Activated CD8-positive, alpha-beta memory T cell treated with anti-CD3 and anti-CD28 coated beads, Interleukin-2, amount 50 U/mL, for 24 hours (primary cell): ENCODE results near the gene SNX30.

Experiments
- DNase-seq: peaks from one replicate; pipeline ENCODE4 v3.0.0-alpha.2; 2020; ENCODE audit errors: extremely low read depth

SNX30 gene

DNA sequence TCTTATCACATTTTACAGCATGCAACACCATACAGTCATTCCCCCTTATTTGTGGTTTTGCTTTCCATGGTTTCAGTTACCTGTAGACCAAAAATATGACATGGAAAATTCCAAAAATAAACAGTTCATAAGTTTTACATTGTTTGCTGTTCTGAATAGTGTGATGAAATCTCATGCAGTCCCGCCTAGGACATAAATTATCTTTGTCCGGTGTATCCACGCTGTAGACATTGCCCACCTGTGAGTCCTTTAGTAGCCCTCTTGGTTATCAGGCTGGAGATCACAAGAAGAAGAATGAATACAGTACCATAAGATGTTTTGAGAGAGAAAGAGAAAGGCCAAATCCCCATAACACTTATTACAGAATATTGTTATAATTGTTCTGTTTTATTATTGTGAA, 72.1 kb downstream of the SNX30 start:
- no peak for DNase-seq

GRCh38 chr9:112823257-112823656, 72.7 kb downstream of the SNX30 start:
- no peak for DNase-seq

DNA sequence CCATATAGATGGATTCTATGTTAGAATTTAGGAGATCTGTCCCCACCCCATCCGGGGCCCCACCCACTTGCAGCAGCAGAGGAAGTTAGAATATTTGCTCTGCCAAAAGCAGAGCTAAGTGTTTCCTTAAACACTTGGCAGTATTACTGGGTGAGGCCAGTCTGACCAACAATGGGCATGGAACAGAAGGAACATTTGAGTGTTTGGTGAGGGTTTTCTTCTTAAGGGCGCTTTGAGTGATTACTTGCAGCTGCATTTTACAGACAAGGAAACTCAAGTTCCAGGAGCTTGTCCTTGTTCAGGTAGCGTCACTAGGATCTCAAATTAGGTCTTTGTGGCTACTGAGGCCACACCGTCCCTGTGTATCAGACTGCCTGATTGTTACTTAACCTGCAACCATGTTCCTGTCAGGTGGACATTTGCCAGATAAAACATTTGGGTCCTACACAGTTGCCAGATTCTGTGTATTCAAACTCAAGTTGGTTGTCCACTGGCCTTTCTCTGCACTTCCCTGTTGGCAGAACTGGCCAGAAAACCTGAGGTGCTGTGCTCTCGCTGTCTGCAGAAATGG, 80.8 kb downstream of the SNX30 start:
- no peak for DNase-seq

DNA sequence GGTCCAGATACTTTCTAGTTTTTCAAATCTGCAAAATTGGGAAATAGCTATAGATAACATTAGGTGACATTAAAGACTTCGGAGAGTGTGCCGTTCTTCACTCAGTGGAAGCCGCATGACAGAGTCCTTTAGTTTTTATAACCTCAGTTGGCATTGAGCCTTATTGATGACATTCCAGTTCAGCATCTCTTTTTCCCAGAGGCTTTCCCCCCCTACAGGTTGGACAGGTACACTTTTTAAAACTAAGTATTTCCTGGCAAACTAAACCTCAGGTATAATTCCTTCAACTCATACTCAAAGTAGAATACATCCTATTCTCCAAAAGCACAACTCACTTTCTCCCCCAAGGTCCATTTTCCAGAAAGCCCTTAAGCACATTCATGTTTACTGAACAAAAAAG, 81.4 kb downstream of the SNX30 start:
- no peak for DNase-seq

DNA sequence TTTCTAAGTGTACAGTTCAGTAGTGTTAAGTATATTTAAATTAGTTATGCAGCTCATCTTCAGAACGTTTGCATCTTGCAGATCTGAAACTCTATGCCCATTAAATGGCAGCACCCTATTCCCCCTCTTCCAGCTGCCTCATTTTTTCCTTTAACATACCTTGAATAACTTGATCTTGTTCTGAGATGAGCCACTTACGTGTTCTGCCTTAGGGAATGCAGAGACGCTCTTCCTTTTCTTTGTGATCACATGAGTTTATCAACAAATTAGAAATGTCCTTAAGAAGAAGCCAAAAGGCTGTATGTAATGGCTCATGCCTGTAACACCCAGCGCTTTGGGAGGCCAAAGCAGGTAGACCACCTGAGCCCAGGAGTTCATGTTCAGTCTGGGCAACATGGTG, 82.5 kb downstream of the SNX30 start:
- no peak for DNase-seq

DNA sequence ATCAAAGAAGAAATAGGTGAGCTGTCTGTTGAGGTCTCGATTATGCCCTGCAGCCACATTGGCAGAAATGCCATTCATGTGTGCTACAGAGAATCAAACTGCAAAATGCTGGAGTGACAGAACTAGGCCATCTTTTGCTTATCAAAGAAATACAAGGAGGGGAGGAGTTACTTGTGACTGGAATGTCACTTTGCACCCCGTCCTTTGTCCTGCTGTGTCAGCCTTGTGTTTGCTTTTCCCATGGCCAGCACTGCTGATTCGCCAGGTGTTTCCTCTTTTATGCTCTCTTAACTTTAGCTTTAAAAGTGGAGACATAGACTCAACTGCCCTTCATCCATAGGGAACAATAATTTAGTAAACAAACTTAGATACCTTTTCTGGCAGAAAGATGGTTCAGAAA, 85.8 kb downstream of the SNX30 start:
- DNase-seq, result no peak

GRCh38 chr9:112838342-112838741, 87.8 kb downstream of the SNX30 start:
- DNase-seq, result no peak

DNA sequence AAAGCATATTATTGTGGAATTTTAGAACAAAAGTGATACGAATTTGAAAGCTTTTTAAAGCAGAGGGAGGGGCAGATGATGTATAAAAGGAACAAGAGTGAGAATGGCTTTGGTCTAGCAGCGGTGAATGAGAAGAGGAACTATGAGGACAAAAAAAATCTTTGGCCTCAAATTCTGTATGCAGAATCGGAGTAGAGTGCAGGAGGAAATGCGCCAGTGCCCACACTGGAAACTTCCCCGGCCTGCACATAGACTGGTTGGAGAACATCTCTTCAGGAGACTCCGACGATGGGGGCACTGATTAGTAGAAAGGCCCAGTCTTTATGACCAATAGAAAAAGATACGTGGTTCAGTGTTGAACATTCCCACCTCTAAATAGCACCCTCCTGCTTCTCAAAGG, 88.8 kb downstream of the SNX30 start:
- no peak for DNase-seq

DNA sequence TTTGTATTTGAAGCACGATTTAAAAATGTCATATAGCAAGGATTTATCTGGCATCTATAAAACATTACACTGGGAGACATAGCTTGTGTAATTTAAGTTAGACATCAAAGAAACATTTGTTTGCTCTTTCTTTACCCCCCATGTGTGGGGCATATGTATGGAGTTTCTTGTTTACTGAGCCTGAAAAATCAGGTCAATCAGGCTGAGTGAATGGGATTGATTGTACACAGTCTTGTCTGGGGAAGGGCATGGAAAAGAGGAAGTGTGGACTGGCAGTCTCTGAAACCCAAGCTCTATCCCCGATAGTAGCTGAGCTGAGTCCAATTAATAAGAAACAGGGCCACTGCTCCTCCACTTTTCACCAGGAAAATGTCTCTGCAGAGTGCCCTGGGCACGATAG, 90.7 kb downstream of the SNX30 start:
- no peak for DNase-seq

DNA sequence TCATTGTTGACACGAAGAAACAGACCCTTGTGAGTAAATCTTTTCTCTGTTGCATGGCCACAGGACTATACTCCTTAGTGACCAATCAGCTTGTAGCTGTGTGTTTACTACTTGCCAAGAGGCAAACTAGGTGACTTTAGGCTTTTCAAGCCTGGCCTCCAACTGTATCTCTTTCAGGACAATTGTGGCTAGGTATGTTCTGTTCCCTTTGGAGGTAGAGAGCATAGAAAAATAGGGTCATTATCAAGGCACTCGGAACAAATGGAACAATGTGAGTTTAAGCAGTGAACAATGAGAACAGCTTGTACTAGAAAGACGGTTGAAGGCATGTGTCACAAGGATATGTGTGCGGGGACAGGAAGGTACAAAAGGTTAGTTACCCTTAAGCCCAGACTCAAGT, 92.0 kb downstream of the SNX30 start:
- DNase-seq, result no peak

DNA sequence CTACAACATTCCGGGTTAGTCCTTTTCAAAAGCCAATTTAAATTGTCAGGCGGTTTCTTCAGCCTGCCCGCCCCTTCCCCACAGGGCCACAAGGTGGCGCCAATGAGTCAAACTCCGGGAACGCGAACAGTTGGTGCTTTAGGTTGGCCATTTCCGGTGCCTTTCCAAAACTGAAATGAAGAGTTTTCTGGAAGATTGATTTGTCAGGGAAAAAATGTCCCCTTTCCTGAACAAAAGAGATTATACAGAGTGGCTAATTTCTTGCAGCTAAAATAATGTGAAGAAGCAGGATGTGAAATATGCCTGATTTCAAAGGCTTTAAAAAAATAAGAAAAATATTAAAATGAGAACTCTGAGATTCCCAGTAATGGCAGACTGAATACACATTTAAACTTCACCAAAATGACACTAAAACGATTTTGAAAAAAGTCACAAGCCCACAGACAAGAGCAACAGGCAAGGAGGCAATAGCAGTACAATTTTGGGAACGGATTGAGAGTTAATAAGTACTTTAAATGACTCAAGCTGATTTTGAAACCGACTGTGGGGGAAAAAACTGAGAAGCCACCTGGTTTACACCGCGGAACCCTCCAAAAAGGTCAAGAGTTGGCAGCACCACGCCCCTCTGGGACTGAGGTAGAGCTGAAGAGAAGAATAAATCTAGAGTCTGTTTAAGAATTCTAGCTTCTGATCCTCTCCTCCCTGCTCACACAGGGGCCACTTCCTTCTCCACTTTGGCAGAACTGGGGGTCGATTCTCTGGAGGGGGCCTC, 94.4 kb downstream of the SNX30 start:
- DNase-seq, result peak; percentile 33

DNA sequence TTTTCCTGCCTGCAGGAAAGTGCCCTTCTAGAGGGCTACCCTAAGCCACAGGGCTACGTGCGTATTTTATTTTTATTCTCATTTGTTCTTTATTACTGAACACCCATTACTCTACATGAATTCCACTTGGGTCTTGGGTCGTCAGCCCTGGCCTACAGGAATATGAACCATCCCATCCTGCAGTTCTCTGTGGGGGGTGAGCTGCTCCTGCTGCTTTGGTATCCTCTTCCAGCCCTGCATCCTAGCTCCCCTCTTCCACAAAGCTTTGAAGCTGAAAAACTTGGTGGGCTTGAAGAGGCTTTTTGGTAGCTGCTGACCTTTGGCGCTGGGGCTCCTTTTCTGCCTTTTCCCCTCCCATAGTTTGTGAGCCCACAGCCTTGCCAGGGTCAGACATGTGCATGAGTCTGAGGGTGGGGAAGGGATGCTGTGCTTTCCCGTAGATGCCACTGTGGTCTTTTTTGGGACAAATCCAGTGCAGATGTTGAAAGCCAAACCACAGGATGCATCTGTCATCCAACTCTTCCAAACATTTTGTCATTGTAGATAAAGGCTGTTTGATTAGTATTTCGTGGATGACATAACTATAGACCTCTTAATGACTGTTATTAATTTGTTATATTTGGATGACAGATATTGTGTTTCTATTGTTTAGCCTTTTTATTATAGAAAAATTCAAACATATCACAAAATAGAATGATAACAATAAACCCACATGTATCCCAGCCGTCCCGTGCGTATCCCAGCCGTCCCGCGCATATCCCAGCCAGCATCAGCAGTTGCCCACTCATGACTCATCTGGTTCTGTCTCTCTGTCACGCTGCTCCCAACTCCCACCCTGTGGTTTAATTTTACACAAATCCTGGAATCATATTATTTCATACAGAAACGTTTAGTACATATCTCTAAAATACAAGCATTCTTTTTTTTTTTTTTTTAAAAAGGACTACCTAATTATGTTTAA, 96.2 kb downstream of the SNX30 start:
- DNase-seq, result no peak

DNA sequence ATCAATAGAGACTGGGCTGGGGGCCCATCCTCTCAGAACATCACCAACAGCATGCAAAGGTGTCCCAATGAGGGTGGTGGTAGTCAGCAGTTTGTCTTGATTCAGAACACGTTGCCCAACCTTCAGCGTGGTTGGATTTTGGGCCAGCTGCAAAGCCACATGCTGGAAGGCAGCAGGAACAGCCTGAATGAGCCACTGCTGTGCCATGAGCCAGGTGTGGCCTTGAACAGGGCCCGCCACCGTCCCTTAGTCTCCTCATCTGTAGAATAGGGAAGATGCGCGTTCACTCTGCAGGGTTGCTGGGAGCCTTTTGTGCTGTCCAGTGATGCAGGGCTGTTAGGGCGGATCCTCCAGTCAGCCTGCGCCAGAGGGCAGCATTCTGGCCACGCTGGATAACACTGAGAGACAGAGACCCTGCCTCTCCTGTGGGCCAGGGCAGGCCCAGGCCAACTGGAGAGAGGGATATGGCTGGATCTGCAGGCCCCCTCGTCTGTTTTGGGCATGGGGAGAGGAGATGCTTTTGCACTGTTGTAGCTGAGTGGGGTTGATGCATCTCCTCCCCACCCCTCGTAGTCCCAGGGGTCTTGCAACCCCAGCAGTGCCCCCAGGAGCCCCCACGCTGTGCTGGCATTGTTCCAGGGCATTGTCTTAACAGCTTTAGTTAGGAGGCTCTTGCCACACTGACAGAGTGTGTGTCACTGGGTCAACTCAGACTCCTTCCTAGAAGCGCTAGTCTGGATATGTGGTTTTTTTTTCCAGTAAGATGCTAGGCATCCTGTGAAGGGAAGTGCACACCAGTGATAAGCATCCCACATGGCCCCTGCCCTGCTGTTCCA, 98.0 kb downstream of the SNX30 start:
- no peak for DNase-seq

DNA sequence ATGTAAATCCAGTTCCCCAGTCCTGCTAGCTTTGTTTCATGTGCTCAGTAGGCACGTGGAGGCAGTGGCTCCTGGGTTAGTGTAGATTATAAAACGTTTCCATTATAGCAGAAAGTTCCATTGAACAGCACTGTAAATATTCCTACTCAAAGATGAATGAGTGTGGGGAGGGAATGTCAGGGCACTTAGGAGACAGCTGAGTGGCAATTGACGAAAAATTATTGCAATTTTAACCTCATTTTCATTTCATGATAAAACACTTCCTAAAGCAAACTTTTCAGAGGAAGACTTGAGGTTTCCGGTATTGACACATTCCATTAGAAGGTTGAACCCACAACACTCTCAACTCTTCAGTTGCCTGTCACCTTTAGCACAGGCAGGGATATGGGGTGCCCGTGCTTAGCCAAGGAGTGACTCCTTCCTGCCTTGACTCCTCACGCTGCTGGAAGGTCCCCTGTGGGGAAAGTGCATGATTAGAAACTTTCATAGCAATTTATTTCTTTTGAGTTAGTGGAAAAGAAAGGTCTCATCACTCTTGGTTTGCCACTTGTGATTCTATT, 98.9 kb downstream of the SNX30 start:
- no peak for DNase-seq

DNA sequence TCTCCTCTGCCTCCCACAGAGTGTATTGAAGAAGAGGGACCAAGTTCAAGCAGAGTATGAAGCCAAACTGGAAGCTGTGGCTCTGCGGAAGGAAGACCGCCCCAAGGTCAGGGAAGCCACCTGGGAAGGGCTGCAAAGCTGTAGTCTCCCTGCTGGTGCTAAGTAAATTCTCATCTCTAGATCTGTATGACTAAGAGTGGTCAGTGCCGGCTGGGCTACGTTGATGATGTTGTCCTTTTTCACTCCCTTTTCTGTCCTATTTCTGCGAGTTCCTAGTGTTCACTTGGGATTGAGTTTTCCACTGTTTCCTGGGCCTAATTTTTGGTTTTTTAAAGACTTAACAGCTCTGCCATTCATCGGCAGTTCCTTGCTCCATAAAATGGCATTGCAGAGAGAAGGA, 100.3 kb downstream of the SNX30 start:
- DNase-seq, result no peak

DNA sequence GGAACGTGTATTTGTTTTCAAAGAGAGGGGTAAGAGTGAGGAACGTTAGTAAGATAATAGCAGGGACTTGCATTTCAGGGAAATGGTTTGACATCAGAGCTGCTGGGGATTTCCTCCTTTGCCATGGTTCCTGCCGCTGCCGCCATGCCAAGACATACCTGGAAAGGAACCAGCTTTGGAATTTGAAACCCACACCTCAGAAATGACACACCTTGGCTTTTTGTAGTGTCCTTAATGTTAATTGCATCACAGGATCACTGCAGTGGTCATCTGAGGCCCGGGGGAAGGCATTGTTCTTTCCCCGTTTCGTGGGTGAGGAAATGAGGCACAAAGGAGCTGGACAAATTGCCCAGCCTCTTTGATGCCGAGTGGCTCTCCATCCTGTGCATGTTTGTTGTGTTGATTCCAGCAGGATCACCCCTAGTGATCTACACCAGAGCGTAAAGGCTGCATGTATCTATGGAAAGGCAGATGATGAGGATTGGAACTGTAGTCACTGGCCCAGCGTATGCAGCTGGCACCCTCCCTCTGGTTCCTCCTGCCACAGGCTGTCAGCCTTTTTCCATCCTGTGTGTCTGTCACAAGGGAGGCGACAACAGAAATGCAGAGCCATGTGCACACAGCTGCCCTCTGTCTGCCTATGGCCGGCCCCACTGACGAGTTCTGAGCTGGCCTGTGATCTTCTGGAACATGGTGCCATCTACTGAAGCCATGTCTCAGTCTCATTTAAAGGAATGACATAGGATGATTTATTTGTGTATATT, 102.4 kb downstream of the SNX30 start:
- DNase-seq, result no peak

DNA sequence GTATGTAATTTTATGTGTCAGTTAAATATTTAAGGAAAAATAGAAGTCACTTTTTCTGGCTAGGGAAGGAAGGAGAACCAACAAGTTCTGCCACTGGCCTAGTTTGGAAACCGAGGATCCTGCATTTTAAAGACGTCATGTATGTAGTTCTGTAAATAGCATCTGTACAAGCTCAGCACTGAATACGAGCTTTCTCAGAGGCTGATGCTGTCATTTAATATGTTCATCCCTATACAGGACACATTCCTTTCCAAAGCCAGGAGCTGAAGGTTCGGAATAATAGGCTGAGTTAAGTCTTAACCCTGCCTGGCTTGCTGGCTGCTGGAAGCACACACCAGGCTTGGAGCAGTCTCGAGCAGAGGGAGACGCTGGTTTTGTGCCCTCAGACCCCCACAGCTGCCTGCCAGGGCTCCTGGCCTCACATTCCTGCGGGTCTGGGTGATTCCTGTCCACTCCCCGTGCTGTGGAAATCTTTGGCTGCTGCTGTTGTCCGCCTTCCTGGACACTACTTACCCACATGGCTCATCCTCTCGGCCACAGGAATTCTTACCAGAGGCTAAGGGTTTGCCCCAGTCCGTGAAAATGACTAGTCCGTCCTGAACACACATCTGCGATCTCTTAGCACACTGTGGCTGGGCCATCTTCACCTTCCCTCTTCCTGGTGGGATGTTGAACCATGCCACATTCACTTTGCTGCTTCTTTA, 103.5 kb downstream of the SNX30 start:
- no peak for DNase-seq

DNA sequence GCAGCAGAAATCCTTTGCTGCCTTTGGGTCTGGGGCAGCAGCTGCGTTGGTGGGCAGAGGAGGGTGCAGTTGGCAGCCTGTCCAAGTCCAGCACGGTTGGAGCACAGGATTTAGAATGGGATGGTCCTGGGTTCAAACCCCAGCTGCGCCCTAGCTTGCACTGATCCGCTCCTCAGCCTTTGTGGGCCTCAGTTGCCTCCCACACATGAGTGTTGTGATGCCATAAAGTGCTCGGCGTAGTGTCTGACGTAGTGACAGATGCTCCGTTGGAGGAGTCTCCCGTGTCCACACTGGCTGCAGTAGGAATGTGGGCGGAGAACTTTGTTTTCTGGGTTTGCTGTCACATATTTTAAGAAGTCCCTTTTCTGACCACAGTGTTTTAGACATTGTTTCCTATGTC, 104.1 kb downstream of the SNX30 start:
- DNase-seq, result no peak

DNA sequence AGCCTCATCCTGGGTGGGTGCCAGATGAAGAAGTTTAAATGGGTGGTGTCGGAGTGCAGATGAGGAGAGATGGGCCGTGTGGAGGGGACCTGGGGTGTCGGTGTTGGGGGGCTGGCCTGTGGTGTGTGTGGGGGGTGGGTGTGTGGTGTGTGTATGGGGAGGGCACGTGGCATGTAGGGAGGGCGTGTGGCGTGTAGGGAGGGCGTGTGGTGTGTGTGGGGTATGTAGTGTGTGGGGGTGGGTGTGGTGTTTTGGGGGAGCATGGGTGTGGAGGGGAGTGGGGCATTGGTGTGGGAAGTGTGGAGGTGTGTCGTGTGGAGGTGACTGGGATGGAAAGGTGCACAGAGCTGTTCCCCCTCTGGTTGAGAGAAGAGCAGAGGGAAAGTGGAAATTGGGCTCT, 105.6 kb downstream of the SNX30 start:
- no peak for DNase-seq

DNA sequence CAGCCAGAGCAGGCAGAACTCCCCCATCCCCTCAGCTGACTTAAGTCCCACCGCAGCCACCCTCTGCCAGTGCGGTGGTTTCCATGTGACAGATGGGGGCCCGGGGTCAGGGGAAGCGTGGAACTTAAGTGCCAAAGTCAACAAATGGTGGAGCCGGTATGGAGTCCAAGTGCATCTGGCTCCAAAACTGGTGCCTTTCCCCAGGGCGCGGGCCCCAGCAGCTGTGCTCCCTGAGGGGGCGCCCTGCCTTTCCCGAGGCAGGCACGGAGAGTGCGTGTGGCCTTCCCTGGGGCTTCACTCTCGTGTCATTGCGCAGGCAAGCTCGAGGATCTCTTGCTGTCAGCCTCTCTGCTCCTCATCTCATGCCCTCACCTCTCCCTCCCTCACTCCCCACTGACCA, 106.3 kb downstream of the SNX30 start:
- no peak for DNase-seq
